ENCODE results near the gene UST. TPM values are rescaled to one million over a fixed set of nuclear protein-coding genes. Genes with fewer than 3 reads are reported as not detected.

Gene UST
- total RNA-seq, 1 experiment from 2014 or later: 6.1 TPM

DNA sequence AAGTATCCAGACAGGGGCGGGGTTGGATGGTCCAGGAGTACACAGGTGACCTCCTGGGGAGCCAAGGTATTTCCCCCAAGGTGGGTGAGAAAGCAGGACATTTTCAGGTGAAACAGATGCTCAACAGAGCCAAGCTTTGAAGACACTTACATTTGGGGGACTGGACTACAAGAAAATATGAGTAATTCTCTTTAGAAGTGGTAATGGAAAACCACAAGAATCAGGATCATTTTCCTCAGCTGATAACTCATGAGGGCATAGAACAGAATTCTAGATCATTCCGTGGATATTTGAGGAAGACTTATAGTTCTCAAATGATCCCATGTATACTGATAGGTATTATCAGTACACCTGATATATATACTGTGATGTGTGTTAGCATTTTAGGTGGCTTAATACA, 89.9 kb downstream of the UST start:
- BruUV-seq (replicated peaks): no TSS peak
- ATAC-seq (no peak), DNase-seq (ENCODE audit: low read depth, low spot score) (no peak)
- intact Hi-C loops (cut with micrococcal nuclease): no loop called here
- Histone ChIP-seq H3K79me2 (ENCODE audit: insufficient read depth, low read length) (no peaks in the 10 kb centered on the region), H3K4me2 (ENCODE audit: low read length) (no peak overlapping the region), H3K36me3 (ENCODE audit: control insufficient read depth in 1 of 2, insufficient read depth in 2 of 2, low read length in 2 of 2) (no peaks in the 10 kb centered on the region), H3K4me1 (ENCODE audit: control insufficient read depth in 1 of 2, insufficient read depth in 2 of 2, low read length in 2 of 2) (peaks cover 8 to 16% of the 10 kb centered on the region in 2 experiments; a peak in 2 of 4 replicates), H3K4me3 (replicated peaks in 1 of 2; ENCODE audit: low read depth in 1 of 2, low read length in 2 of 2) (no peak overlapping the region), H3K9ac (ENCODE audit: low read length) (no peak overlapping the region), H3K27ac (ENCODE audit: low read depth, low read length) (no peak overlapping the region), H3K27me3 (ENCODE audit: insufficient read depth, low read length) (no peaks in the 10 kb centered on the region), H3K9me3 (ENCODE audit: control insufficient read depth in 1 of 2, insufficient read depth in 1 of 2, low read depth in 1 of 2, low read length in 2 of 2) (no peaks in the 10 kb centered on the region), H2AFZ (ENCODE audit: low read depth, low read length, poor library complexity, severe bottlenecking) (no peak overlapping the region), H3K9me2 (ENCODE audit: insufficient read depth) (no peaks in the 10 kb centered on the region), H4K20me1 (ENCODE audit: insufficient read depth) (no peaks in the 10 kb centered on the region)
- ChIA-PET RAD21 (ENCODE audit: low non-redundant PET in 1 of 2, low total read pairs in 2 of 2, uncharacterized antibody in 2 of 2, unreplicated experiment in 2 of 2) (no interaction called here), CTCF (no interaction called here), POLR2A (no interaction called here)
- TF ChIP-seq REST (IDR thresholded peaks at IDR 0.05; ENCODE audit: low read depth) (no peak), RAD21 (IDR thresholded peaks at IDR 0.05; ENCODE audit: low read depth) (no peak), EZH2 (IDR thresholded peaks at IDR 0.05) (no peak), ELF1 (IDR thresholded peaks at IDR 0.05; ENCODE audit: borderline replicate concordance, low read depth) (no peak), CTCF (IDR thresholded peaks at IDR 0.05 in 2 of 3, conservative IDR thresholded peaks at IDR 0.05 in 1 of 3; ENCODE audit: borderline replicate concordance in 1 of 3, insufficient read depth in 1 of 3, low read depth in 2 of 3, low read length in 2 of 3) (no peak), POLR2AphosphoS5 (IDR thresholded peaks at IDR 0.05; ENCODE audit: low read depth, low read length) (no peak), SP1 (IDR thresholded peaks at IDR 0.05; ENCODE audit: low read depth) (no peak), SIN3A (IDR thresholded peaks at IDR 0.05; ENCODE audit: low read depth) (no peak), ZFX (IDR thresholded peaks at IDR 0.05) (no peak), TCF7L2 (IDR thresholded peaks at IDR 0.05; ENCODE audit: borderline replicate concordance, extremely low read depth, insufficient read depth, insufficient read length) (no peak)
- TF ChIP-seq, protein P1, sequence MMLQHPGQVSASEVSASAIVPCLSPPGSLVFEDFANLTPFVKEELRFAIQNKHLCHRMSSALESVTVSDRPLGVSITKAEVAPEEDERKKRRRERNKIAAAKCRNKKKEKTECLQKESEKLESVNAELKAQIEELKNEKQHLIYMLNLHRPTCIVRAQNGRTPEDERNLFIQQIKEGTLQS (IDR thresholded peaks at IDR 0.05): no peak
- TF ChIP-seq, protein P2, sequence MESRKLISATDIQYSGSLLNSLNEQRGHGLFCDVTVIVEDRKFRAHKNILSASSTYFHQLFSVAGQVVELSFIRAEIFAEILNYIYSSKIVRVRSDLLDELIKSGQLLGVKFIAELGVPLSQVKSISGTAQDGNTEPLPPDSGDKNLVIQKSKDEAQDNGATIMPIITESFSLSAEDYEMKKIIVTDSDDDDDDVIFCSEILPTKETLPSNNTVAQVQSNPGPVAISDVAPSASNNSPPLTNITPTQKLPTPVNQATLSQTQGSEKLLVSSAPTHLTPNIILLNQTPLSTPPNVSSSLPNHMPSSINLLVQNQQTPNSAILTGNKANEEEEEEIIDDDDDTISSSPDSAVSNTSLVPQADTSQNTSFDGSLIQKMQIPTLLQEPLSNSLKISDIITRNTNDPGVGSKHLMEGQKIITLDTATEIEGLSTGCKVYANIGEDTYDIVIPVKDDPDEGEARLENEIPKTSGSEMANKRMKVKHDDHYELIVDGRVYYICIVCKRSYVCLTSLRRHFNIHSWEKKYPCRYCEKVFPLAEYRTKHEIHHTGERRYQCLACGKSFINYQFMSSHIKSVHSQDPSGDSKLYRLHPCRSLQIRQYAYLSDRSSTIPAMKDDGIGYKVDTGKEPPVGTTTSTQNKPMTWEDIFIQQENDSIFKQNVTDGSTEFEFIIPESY (IDR thresholded peaks at IDR 0.05; ENCODE audit: extremely low read depth, insufficient replicate concordance, low read length): no peak
